NCI-H2227 (cell line): ENCODE data around the gene ATXN10.
"Not testable (repeated sequence)": the region's sequence is repeated elsewhere in the genome, so short reads cannot be mapped to it uniquely, and the experiment has no call there.

Experiments used
- DNase-seq: peaks from one replicate; lab custom pipeline; 2025; ENCODE audit not compliant: unreplicated experiment; lab: John Stamatoyannopoulos, UW

Gene ATXN10

DNA sequence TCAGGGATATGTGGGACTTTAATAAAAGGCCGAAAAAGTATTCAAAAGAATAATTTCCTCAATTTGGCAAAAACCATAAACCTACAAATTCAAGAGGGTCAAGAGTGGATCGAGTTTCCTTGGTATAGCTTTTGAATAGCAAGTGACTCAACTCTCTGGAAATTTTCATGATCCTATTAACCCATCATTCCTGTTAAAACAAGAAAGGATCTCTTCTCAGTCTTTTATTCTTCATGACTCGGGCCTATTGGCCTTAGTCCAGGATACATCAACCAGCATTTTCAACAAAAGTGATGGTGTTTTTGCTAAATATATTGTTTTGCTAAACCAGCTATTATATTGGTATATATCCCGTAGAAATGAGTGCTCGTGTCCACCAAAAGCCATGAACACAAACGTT lies 110.3 kb downstream of the ATXN10 start:
- no peak for DNase-seq

DNA sequence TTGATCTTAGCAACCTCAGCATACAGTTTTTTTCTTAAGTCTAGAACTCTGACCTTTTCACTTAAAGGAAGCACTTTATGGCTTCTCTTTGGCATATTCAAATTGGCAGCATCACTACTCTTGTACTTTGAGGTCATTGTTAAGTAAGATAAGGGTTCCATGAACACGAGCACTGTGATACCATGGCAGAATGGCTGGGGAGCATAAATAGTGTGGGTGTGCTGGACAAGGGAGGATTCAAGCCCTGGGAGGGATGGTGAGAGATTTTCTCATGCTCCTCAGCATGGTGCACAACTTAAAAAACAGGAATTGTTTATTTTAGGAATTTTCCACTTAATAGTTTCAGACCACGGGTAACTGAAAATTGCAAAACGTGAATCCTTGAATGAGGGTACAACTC lies 111.4 kb downstream of the ATXN10 start:
- DNase-seq, result no peak

DNA sequence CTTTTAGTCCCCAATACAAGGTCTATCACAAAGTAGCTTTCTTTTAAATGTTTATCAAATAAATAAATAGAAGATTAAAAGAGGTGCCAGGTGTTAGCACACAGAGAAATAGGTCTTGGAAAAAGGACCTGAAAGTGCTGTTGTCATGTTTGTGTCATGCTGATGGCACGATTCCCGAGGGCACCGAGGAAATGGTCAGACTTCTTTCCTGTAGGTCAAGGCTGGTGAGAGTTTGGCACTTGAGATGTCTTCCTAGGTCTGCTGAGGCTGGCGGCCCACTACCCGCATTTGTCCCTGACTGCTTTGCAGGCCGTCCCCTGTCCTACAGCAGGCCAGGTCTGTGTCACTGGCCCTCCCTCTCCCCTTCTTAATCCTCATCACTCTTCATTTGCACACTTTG lies 112.1 kb downstream of the ATXN10 start:
- DNase-seq, result no peak

DNA sequence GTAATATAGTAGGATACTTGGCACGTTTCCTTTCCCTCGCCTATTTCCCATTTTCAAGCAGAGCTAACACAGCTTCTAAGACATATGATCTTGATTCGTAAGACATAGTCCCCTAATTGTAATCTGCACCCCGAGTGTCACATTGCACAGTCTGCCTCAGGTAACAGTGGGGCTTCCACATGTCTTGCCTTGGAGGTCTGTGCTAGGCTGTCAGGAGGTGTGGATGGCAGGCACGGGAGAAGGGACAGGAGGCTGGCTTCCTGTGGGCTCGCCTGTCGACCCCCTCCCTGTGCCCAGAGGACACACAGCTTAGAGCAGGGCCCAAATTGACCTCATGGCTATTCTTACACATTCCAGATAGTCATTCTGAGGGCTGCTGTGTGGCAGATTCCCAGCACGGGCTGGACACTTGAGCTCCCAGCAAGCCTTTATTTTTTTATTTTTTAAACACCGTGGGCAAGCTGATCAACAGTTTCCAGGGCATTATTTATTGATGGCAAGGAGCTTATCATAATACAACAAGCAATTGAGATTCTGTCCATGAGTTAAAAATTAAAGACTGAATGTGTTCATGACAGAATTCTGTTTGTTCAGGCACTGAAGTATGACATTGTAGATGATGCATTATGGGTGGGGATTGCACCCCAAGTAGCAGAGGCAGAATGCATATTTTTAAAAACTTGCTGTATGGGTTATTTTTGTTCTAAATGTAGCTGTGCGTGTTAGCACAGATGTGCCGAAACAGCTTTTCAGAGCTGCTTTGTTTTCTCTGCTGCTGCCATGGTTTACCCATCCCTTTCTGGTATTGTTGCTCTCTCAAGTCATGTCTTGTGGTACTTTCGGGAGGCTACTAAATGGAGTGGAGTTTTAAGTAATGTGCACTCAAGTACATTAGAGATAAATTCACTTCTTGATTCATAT lies 113.0 kb downstream of the ATXN10 start:
- DNase-seq, result no peak

DNA sequence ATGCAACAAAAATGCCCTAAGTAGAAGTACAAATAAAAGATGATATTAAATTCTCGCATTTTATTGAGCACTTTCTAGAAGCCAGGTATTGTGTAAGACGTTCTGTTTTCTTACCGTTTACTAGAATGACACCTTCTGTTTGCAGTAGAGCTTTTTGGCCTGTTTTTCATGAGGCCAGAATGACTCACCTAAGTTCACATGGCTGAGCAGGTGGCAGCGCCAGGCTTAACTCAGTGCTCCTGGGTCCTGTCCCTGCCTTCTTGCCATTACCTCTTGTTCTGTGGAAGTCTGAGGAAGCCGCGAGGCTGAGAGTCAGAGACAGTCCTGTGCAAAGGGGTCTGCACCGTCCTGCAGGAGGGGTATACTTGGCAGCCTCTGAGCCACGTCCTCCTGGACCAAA lies 113.8 kb downstream of the ATXN10 start:
- DNase-seq, result no peak

DNA sequence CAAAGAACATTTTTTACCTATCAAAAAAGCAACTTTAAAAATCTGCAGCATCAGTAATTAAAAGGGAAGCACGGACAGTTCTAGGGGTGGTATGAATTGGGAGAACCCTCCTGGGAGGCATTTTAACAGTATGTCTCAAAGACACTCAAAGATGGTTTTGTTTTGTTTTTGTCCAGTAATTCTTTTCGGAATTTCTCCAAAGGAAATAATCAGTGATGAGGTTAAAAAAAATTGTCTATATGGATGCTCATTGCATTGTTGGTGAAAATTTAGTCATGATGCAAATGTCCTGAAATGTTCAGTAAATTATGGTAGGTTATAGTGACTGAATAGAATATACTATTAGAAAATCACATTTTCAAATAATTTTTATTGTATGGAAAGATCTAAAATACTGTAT lies 115.1 kb downstream of the ATXN10 start:
- DNase-seq, result no peak

DNA sequence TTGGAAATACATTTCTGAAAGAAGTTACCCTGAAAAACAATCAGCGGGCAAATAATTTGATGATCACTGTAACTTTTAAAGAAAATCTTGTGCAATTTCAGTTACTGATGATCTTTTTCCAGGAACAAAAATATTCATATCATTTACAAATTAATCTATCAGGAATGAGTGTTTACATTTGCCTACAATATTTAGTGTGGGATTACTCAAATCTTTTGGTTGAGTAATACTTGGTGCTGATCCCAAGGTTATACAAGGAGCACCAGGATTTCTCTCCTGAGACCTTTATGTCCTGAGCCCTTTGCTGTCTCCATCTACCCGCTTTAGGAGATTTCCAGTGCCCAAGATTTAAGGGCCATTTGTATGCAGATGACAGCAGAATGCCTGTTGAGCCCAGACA lies 116.1 kb downstream of the ATXN10 start:
- no peak for DNase-seq

DNA sequence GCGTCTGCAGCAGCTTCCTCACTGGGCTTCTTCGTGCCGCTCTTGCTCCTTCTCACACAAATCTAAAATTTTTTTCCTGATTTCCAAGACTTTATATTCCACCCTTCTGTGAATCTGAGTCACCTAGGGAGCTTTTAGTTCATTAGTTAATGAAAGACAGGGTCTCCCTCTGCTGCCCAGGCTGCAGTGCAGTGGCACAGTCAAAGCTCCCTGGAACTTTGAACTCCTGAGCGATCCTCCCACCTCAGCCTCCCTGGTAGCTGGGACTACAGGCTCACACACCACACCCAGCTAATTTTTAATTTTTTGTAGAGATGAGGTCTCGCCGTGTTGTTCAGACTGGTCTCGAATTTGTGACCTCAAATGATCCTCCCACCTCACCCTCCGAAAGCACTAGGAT lies 116.9 kb downstream of the ATXN10 start:
- no peak for DNase-seq

DNA sequence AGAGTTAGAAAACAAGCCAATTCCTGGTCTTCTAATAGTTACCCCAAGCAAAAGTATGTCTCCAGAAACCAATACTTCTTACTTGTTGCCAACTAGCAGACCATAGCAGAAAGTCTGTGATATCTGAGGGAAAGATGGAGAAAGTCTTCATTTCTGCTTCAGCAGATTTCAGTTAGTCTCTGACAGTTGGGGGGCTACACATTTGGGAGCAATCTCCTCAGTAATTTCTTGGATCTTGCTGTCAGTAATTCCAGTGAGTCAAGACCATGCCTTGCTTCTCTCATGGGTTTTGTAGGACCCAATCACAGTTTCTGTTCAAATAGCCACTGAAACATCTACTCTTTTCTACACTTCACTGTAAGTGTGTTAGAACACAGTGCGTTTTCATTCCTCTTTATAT lies 118.8 kb downstream of the ATXN10 start:
- DNase-seq, result no peak

DNA sequence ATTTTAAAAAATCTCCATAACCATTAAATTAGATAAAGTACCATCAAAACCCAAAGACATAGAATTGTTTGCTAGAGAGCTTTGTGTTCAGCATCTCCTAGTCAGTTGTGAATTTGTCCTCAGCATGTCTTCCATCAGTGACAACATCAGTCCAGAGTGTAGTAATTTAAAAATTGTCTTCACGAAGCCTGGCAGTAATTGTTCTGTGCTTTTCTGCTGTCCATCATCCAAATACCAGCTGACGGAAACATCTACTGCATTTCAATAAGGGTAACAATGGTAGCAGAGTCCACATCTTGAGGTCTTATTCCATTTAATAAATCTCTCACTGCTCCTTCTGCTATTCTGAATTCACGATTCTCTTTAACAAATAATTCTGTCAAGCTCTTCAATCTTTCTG lies 121.5 kb downstream of the ATXN10 start:
- no peak for DNase-seq

DNA sequence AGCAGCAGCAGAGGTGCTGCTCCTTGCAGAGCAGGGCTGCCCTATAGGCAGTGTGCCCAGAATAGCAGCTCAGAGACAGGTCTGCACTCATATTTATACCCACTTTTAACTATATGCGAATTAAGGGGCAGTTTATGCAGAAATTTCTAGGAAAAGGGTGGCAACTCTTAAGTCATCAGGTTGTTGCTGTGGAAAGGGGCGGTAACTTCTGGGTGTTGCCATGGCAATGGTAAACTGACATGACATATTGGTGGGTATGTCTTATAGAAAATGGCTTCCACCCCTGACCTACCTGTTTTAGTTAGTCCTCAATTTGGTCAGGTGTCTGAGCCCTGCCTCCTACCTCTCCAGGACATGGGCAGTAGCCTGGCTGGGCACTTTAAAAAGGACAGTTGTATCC lies 122.3 kb downstream of the ATXN10 start:
- DNase-seq, result no peak

DNA sequence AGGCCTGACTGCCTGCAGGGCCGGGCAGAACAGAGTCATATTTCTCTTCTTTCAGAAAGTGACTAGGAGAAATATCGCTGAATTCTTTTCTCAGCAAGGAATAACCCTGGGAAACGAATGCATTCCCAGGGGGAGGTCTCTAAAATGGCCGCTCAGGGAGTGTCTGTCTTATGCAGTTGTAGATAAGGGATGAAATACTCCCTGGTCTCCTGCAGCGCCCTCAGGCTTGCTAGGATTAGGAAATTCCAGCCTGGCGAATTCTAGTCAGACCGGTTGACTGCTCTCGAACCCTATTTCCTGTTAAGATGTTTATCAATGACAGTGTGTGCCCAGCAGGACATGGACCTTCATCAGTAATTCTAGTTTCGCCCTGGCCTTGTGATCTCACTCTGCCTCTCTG lies 124.4 kb downstream of the ATXN10 start:
- DNase-seq, result not testable (repeated sequence)

DNA sequence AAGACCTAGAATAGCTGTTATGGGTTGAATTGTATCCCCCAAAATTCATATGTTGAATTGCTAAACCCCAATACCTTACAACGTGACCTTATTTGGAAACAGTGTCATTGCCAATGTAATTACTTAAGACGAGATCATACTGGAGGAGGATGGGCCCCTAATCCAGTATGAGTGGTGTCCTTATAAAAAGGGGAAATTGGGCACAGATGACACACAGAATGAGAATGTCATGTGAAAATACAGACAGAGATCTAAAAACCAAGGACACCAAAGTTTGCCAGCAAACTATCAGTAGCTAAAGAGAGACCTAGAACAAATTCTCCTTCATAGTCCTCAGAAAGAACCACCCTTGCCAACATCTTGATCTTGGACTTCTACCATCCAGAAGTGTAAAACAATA lies 127.7 kb downstream of the ATXN10 start:
- DNase-seq, result no peak

DNA sequence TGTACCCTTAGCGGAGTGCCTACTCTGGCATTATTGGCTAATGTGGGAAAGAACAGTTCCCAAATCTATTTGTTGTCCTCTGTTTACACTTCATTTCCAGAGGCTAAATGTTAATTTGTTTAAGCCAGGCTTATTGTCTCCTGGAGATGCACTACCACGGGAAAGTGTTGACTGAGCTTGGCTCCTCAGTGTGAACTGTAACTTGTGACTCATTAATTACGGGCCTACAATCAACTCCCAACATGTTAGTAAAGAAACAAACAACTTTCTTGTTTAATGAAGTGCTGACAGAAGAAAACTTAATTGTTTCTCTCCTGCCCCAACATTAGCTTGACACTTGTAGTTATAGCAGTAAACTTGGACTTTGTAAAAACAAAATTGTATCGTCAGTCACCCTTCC lies 130.4 kb downstream of the ATXN10 start:
- no peak for DNase-seq

DNA sequence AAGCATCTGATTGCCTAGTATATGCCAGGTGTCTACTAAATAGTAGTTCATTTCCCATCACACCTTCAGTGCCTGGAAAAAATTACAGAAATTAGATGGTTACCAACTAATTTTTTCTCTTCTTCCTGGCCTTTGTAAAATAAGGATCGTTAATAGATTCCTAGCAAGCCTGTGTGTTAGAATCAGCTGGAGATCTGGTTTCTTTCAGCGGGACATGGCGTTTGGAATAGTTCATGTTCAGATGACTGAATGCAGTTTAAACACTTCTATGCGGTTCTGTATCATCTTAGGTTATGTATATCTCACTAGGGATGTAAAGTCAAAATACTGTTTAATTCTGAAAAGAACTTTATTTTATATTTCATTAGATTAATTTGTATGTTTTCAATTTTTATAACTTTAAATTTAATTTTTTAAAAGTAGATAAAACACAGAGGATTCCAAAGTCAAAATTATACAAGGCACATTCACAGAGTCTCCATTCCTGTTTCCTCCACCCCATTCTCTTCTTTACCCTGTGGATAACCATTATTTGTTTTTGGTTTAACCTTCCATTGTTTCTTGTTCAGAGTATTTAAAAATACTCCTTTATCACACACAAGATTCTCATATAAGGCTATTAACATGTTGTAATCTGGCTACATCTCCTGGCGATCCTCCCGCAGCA lies 132.8 kb downstream of the ATXN10 start:
- DNase-seq, result no peak

DNA sequence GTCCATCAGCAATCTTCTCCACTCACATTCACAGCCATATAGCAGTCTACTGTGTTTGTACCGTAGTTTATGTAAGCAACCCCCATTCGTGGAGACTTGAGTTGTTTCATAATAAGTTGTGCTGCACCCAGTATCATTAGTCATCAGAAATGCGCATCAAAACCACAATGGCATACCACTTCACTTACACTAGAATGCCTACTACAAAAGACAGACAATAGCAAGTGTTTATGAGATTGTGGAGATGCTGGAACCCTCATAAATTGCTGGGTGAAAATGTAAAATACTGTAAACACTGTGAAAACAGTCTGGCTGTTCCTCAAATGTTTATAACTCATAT lies 133.3 kb downstream of the ATXN10 start:
- no peak for DNase-seq

DNA sequence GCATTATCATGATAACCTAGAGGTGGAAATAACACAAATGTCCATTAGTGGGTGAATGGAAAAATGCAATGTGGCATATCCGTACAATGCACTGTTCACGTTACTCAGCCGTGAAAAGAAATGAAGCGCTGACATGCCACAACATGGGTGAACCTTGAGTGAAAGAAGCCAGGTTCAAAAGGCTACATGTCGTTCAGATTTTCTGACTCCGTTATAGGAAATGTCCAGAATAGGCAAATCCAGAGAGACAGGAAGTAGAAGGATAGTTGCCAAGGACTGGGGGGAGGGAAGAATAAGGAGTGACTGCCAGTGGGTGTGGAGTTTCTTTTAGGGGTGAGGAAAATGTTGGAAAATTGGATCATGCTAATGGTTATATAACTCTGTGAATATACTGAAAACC lies 133.8 kb downstream of the ATXN10 start:
- no peak for DNase-seq

DNA sequence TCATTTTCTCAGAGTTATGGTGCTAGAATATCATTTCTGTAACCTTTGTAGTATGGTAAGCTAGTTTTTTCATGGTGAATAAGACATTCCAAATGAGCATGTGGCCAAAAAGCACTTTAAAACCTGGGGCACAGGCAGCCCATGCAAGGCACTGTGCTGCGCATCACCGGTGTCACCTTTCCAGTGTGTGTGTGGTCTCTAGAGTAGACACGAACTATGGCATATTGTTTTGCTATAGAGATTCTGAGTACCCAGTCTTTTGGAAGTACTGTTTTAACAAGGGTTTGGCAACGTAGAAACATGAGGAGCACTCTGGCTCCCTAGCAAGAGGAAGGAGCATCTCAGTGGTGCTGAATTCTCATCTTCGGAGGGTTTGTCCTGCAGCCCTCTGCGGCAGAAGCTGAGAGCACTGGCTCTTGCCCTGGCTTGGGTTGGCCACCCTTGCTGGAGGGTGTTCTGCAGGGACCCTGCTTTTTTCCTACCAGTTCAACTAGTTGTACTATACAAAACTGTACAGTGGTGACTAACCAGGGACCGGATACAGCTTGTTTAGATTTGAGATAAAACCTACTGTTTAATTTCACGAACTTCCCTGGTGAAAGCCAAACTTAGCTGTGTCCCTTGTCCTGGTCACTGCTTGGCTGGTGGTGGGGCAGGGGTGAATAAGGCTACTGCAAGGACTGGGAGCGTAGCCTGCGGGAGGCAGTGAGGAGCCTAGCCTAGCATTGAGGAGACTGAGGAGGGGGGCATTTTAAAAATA lies 135.7 kb downstream of the ATXN10 start:
- no peak for DNase-seq

DNA sequence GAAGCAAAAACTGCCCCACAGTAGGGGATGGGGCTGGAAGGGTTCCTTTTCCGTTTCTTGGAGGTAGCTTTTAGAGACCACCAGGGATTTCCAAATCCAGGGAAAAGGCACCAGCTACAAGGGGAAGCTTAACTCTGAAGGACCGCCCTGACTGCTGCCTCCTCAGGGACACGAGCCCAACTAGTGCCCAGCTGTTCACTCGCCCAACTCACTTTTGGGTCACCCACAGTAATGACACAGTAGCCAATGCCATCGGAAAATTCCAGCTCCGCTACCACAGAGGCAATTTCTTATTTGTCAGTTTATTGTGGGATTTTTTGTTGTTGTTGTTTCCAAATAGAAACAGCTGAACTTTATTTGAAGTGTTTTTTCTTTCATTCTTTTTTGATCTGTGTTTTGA lies 141.3 kb downstream of the ATXN10 start:
- no peak for DNase-seq

DNA sequence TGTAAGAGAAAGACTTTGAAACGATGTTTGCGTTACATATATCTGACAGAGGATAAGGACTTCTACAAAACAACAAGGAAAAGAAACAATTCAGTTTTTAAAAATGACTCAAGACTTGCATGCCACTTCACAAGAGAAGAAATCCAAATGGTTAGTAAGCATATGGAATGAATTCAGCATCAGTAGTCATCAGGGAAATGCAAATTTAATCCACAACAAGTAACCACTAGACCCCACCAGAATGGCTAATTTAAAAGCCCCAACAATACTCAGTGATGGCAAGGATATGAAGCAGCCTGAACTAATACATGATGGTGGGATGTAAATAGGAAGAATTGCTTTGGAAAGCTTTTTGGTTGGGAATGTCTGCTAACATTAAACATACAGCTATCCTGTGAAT lies 142.6 kb downstream of the ATXN10 start:
- no peak for DNase-seq

DNA sequence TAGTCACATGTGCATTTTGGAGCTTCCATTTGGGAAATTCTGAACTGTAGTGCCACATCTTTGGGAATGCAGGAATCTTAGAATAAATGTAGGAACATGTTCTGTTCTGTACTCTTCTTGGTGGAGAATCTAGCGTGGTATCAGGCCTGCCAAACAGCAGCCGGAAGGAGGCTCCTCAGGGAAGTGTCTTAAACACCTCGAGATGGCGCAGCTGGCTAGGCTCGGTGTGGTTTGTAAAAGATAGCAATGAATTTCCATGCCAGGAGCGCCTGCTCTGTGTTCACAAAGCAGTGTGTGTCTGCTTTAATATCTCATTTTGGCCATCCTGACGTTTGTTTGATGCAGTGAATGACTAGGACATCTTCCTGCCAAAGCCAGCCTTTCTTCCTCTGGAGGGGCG lies 145.1 kb downstream of the ATXN10 start:
- no peak for DNase-seq
